ENCODE data around the gene RGPD8. TPM values are rescaled to one million over a fixed set of nuclear protein-coding genes. Genes with fewer than 3 reads are reported as not detected.

The RGPD8 gene
- total RNA-seq, 6 experiments from 2014 or later, result 4.1 to 6.6 (median 5.5) TPM

DNA sequence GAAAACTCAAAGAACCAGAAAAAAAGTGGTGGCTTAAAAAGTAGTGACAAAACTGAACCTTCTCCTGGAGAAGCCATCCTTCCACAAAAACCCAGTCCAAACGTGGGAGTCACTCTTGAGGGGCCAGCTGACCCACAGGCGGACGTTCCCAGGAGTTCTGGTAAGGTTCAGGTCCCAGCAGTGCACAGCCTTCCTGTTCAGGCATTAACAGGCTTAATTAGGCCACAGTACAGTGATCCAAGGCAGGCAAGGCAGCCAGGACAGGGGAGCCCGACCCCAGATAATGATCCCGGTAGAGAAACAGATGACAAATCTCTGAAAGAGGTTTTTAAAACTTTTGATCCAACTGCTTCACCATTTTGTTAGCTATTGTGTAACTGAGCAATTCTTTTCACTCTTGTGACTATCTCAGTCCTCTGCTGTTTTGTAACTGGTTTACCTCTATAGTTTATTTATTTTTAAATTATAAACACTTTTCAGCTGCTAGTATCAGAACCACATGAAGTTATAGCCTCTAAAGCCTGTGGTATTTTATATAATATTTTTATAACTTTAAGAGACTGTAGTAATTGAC, 101.2 kb downstream of the RGPD8 start:
- DNase-seq, result no peak

DNA sequence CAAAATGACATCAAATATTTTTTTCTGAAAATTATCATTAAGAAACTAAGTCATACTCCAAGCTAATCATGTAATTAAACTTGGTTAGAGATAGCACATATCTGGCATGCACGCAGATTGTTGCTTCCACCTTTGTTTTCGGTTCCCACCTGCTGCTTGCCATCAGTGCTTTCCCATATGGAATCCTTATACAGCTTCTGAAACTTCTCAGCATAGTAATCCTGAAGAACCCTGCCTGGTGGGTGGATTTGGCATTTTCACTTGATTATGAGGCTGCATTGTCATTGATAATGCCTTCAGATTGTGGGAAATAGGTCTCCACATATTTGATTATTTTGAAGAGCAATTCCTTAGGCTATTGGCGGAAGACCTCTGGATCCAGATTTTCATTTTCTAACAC, 110.5 kb downstream of the RGPD8 start:
- no peak overlapping the region for H3K27ac Mint-ChIP-seq
- peaks cover 2% of the 10 kb centered on the region; the same call in 1 of the 2 replicates for H3K27me3 Mint-ChIP-seq (ENCODE audit: insufficient read depth)
- H3K36me3 Mint-ChIP-seq (ENCODE audit: low read depth), result no peaks in the 10 kb centered on the region; the same call in 1 of the 2 replicates
- no peaks in the 10 kb centered on the region for H3K9me3 Mint-ChIP-seq
- no peak for DNase-seq
- TF ChIP-seq, protein P1, sequence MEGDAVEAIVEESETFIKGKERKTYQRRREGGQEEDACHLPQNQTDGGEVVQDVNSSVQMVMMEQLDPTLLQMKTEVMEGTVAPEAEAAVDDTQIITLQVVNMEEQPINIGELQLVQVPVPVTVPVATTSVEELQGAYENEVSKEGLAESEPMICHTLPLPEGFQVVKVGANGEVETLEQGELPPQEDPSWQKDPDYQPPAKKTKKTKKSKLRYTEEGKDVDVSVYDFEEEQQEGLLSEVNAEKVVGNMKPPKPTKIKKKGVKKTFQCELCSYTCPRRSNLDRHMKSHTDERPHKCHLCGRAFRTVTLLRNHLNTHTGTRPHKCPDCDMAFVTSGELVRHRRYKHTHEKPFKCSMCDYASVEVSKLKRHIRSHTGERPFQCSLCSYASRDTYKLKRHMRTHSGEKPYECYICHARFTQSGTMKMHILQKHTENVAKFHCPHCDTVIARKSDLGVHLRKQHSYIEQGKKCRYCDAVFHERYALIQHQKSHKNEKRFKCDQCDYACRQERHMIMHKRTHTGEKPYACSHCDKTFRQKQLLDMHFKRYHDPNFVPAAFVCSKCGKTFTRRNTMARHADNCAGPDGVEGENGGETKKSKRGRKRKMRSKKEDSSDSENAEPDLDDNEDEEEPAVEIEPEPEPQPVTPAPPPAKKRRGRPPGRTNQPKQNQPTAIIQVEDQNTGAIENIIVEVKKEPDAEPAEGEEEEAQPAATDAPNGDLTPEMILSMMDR (IDR thresholded peaks at IDR 0.05), result no peak
- peaks cover 4% of the 10 kb centered on the region for H3K4me1 Mint-ChIP-seq (ENCODE audit: low read depth)
- H3K4me3 Mint-ChIP-seq, result no peak overlapping the region

More for the DNA sequence above, 101.2 kb downstream of the RGPD8 start:
- no peaks in the 10 kb centered on the region for H3K4me1 Mint-ChIP-seq (ENCODE audit: low read depth)
- H3K4me3 Mint-ChIP-seq, result no peak overlapping the region
- H3K9me3 Mint-ChIP-seq, result no peaks in the 10 kb centered on the region
- no peak overlapping the region for H3K27ac Mint-ChIP-seq
- peaks cover 2% of the 10 kb centered on the region; the same call in 1 of the 2 replicates for H3K27me3 Mint-ChIP-seq (ENCODE audit: insufficient read depth)
- TF ChIP-seq, protein P1 (IDR thresholded peaks at IDR 0.05), result no peak
- no peaks in the 10 kb centered on the region; the same call in 1 of the 2 replicates for H3K36me3 Mint-ChIP-seq (ENCODE audit: low read depth)

GRCh38 chr2:112321375-112322320, 111.8 kb downstream of the RGPD8 start:
- Mint-ChIP-seq H3K4me3 (no peak overlapping the region), H3K27me3 (ENCODE audit: insufficient read depth) (no peaks in the 10 kb centered on the region), H3K9me3 (no peaks in the 10 kb centered on the region), H3K27ac (no peak overlapping the region), H3K4me1 (ENCODE audit: low read depth) (peaks cover 10% of the 10 kb centered on the region), H3K36me3 (ENCODE audit: low read depth) (no peaks in the 10 kb centered on the region)
- no peak for DNase-seq
- TF ChIP-seq, protein P1 (IDR thresholded peaks at IDR 0.05), result no peak

Other genes with a start within 250 kb of the RGPD8 start
- 1 to 10 TPM; 1.9 to 4.3 (median 3.4) TPM for gene ZC3H8, start 178.6 kb downstream of the RGPD8 start, total RNA-seq (2021; fragmentation: NEBNext Ultra II Directional; extraction: Animal tissue kit (Norgen Biotek cat#: 25700))
- gene ZC3H6, start 158.0 kb downstream of the RGPD8 start, total RNA-seq (2021; fragmentation: NEBNext Ultra II Directional; extraction: Animal tissue kit (Norgen Biotek cat#: 25700)), result 1 to 10 TPM; 3.8 to 6.1 (median 5.0) TPM
- 10 to 100 TPM; 48.4 to 65.1 (median 55.1) TPM for gene TTL, start 48.5 kb upstream of the RGPD8 start, total RNA-seq (2021; fragmentation: NEBNext Ultra II Directional; extraction: Animal tissue kit (Norgen Biotek cat#: 25700))
- 10 to 100 TPM; 15.1 to 27.5 (median 17.6) TPM for gene POLR1B, start 108.8 kb upstream of the RGPD8 start, total RNA-seq (2021; fragmentation: NEBNext Ultra II Directional; extraction: Animal tissue kit (Norgen Biotek cat#: 25700))
- 10 to 100 TPM; 26.9 to 43.2 (median 32.6) TPM for gene CHCHD5, start 151.0 kb upstream of the RGPD8 start, total RNA-seq (2021; fragmentation: NEBNext Ultra II Directional; extraction: Animal tissue kit (Norgen Biotek cat#: 25700))
- gene SLC20A1, start 212.3 kb upstream of the RGPD8 start, total RNA-seq (2021; fragmentation: NEBNext Ultra II Directional; extraction: Animal tissue kit (Norgen Biotek cat#: 25700)), result 100 to 1,000 TPM; 147 to 225 (median 195) TPM

Data from HFFc6 (cell line).